ENCODE measurements around the gene ELL2.

DNA sequence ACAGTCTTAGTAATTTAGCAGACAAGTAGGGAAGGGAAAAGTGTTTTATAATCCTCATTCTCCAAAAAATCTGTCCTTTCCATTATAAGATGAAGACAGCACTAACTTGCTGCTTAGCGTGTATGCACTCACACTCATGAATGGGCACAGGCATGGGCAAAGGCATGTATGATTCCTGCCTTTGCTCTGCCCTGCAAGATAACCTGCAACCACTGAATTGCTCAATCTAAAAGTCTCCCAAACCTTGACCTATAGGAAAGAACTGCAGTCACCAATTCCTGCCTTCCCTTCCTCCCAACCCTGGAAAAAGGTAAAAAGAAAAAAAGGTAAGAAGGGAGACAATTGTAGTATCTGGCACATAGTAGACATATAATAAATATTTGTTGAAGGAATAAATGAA lies 40.8 kb downstream of the ELL2 start:
- TF ChIP-seq POLR2AphosphoS5 (IDR thresholded peaks at IDR 0.05; ENCODE audit: borderline replicate concordance, low read depth, low read length) (no peak), EZH2 (IDR thresholded peaks at IDR 0.05) (no peak)
